Spinal cord (tissue), 10 donors: Measurements from ENCODE around the gene HOXA11. TPM values are rescaled to one million over a fixed set of nuclear protein-coding genes. Genes with fewer than 3 reads are reported as not detected.

Source experiments
- DNase-seq, 6 donors: peaks; one replicate each; pipeline versions ENCODE4 v3.0.0 to v3.0.0-alpha.2; 2013 to 2015; ENCODE audit warnings: low spot score in 6 of 6, low read depth in 4 of 6
- H3K27ac ChIP-seq: one replicate; pipeline ENCODE4 v1.5.1; 2013; ENCODE audit warnings: low read depth, low read length, control low read depth
- H3K27me3 ChIP-seq: one replicate; pipeline ENCODE4 v1.6.1; 2013; ENCODE audit warnings: low read length; ENCODE audit not compliant: control insufficient read depth, insufficient read depth
- H3K36me3 ChIP-seq: one replicate; pipeline ENCODE4 v1.6.1; 2013; ENCODE audit warnings: low read length; ENCODE audit not compliant: control insufficient read depth, insufficient read depth
- H3K4me1 ChIP-seq: one replicate; pipeline ENCODE4 v1.6.1; 2013; ENCODE audit warnings: low read length; ENCODE audit not compliant: control insufficient read depth, insufficient read depth
- H3K4me3 ChIP-seq: one replicate; pipeline ENCODE4 v1.5.1; 2013; ENCODE audit warnings: low read depth, low read length, control low read depth
- H3K9me3 ChIP-seq: one replicate; pipeline ENCODE4 v1.6.1; 2013; ENCODE audit warnings: low read length; ENCODE audit not compliant: control insufficient read depth, insufficient read depth
- WGBS: methylation state at CpG from one replicate; pipeline ENCODE4 v1.1.5; 2013; ENCODE audit warnings: missing lambda C conversion rate; ENCODE audit not compliant: insufficient coverage; 5-methylcytosine and 5-hydroxymethylcytosine counted together
- polyA plus RNA-seq, 2 donors: library from polyadenylated mRNA; unstranded; fragments of 120-200 nt; gene quantifications; one replicate each; pipeline ENCODE4 v1.2.1, GENCODE V29; 2013; ENCODE audit not compliant: insufficient read length in 2 of 2
- total RNA-seq, 2 donors: library from RNA; depleted of rRNA in 1 of 2; stranded (reverse); fragments of 120-200 nt in 1 of 2; fragments of >200 nt in 1 of 2; gene quantifications; one replicate each; pipeline versions ENCODE4 v1.2.3 to v1.2.4, GENCODE V29; 2013 to 2014
- donor health status: healthy.

The HOXA11 gene
- total and polyA plus RNA-seq, 4 donors, result 0.27 to 2.2 TPM; not detected in 2

- Histone ChIP-seq H3K27me3 (peaks cover 90% of the 10 kb centered on the region), H3K27ac (peak overlapping the region; percentile 85), H3K4me3 (peak overlapping the region; percentile 4), H3K36me3 (peaks cover 9% of the 10 kb centered on the region), H3K9me3 (no peaks in the 10 kb centered on the region), H3K4me1 (peaks cover 69% of the 10 kb centered on the region)
- WGBS, result 50% methylated on average over 2 of the region's 3 CpGs
- DNase-seq, result no peak
Measured at GRCh38 chr7:27176524-27176845, 8.5 kb downstream of the HOXA11 start.

DNA sequence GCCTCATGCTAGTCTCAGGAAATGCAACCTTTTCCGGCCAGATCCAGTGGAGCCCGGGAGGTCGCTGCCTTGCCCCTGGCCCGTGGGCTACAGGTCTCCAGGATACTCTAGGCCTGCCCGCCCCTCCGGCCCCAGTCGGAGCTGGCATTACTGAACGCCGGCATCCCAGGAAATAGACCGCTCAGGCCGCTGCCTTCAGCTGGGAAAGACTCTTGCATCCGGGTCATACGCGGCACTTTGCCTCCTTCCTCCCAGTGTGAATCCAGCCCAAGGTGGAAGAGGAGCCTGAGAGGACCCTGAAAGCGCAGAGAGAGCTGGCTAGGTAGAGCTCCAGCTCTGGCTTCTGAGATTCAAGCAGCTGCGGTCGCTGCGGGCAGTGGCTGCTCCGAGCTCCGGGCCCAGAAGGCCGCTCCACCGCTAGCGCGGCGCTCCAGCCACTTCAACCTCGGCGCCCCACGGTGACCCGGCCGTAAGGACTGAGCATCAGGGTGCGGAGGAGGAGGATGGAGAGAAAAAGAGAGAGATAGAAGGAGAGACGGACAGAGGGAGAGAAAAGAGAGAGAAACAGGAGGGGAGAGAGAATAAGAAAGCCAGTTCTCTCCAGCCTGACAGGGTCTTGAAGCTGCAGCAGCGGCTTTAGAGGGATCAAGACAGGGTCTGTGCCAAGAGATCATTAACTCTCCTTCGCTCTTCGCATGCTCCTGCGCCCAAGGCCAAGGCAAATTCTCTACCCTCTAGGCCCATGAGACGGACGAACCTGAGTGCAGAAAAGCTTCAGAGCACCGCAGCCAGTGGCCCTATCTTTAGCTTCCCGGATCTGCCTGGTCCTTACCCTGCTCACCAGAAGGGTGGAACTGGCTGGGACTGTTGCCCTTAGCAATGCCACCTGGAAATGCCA lies 9.2 kb downstream of the HOXA11 start:
- Histone ChIP-seq H3K4me1 (peaks cover 72% of the 10 kb centered on the region), H3K27ac (peak overlapping the region; percentile 85), H3K4me3 (peak overlapping the region; percentile 4), H3K27me3 (peaks cover 92% of the 10 kb centered on the region), H3K9me3 (no peaks in the 10 kb centered on the region), H3K36me3 (peaks cover 12% of the 10 kb centered on the region)
- no peak for DNase-seq
- 46% methylated on average over 39 of the region's 40 CpGs for WGBS

GRCh38 chr7:27174874-27175625 lies 10.0 kb downstream of the HOXA11 start:
- Histone ChIP-seq H3K9me3 (no peaks in the 10 kb centered on the region), H3K27me3 (peaks cover 90% of the 10 kb centered on the region), H3K4me1 (peaks cover 64% of the 10 kb centered on the region), H3K27ac (peak overlapping the region; percentile 85), H3K4me3 (peak overlapping the region; percentile 4), H3K36me3 (peaks cover 12% of the 10 kb centered on the region)
- DNase-seq, result no peak
- 49% methylated on average over 9 of the region's 12 CpGs for WGBS

DNA sequence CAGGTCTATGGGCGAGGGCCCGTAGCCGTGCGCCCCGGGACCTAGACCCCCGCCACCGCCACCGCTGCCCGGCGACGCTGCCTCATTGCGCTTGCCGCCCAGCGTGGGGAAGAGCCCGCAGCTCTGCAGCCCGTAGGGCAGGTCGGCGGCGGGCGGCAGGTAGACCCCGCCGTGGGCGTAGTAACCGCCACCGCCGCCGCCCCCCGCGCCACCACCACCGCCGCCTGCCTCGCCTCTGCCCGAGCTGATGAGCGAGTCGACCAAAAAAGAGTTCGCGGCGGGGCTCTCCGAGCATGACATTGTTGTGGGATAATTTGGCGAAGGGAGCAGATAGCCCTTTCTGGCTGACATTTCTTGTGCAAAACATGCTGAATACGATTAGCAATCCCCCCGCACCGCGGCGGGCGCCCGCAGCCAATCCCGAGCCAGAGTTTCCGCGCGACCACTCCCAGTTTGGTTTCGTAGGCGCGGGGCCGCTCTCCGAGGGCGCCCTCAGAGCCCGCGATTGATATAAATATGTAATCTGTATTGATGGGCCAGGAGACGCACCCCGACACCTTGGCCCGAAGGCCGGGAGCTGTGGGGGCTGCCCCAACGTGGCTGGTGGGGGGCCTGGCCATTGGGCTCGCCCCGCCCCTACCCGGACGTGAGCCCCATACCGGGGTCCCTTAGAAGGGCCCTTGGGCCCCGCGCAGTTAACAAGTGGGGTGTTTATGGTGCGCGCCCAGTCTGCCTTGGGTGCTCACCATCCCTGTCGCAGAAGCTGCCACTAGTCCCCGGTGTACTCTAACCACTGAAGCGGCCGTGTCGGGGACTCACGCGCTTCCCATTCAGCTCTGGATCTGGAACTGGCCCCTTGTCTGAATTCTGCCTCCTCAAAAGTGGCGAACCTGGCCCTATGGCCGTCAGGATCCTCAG lies 10.8 kb downstream of the HOXA11 start, which contains the start of gene HOXA10:
Gene HOXA10 (minus strand): TSS at position 365 of the 918 bp plus-strand sequence. CDS start 14 bp downstream, at position 351.
- Histone ChIP-seq H3K4me1 (peaks cover 64% of the 10 kb centered on the region), H3K27me3 (peaks cover 88% of the 10 kb centered on the region), H3K27ac (peak within 1 kb of the TSS; percentile 99), H3K4me3 (peak within 1 kb of the TSS; percentile 63), H3K9me3 (no peaks in the 10 kb centered on the region), H3K36me3 (peaks cover 13% of the 10 kb centered on the region)
- no peak for DNase-seq
- 4% methylated on average over 82 of the region's 82 CpGs for WGBS

DNA sequence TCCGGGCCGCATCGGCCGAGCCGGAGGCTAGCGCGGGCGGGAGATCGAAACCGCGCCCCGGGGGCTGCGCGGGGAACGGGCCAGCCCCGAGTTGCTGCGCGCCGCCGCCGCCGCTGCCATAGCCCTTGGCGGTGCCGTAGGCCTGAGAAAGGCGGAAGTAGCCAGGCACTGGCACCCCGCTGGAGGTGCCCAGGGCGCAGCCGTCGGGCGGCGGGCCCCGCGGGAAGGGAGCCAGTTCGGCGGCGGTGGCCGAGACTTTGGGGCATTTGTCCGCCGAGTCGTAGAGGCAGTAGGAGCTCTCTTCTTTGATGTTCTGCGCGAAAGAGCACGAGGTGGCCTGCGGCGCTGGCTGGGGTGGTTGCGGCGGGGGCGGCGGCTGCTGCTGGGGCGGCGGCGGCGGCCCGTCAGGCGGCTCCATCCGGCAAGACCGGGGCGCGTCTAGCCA lies 11.5 kb downstream of the HOXA11 start:
- peak overlapping the region; percentile 63 for H3K4me3 ChIP-seq
- H3K27me3 ChIP-seq, result peaks cover 85% of the 10 kb centered on the region
- H3K27ac ChIP-seq, result peak overlapping the region; percentile 99
- H3K9me3 ChIP-seq, result no peaks in the 10 kb centered on the region
- H3K4me1 ChIP-seq, result peaks cover 68% of the 10 kb centered on the region
- WGBS, result under 1% methylated on average over 59 of the region's 59 CpGs
- peaks cover 17% of the 10 kb centered on the region for H3K36me3 ChIP-seq
- no peak for DNase-seq

DNA sequence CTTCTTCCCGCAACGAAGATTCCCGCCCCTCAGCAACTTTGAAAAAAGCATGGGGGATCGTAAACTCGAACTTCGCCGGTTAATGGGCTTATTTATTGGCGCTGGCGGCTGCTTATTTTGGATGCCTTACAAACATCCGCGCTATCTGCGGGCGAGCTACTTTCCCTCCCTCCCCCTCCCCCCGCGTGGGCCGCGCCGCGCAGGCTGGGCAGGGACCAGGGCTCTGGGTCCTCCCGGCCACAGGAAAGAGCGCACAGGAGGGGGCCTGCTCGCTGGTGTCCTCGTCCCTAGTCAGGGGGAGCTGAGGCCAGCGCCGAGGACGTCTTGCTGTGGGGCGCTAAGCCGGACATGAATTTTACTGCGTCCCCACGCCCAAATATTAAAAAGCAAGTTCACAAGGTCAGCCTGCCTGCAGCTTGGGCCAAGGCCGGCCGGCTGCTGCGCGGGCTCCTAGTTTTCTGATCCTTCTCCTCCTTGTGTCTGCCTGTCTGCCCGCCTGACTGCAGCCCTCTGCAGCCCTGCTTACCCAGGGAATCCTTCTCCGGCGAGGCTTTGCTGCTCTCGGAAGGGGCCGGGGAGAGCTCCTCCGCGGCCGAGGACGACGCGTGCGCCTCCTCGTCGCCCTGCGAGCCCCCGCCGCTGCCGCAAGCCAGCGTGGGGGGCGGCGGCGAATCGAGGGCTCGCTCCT lies 12.1 kb downstream of the HOXA11 start:
- Histone ChIP-seq H3K9me3 (no peaks in the 10 kb centered on the region), H3K27me3 (peaks cover 79% of the 10 kb centered on the region), H3K4me3 (peak overlapping the region; percentile 63), H3K27ac (peak overlapping the region; percentile 99), H3K4me1 (peaks cover 74% of the 10 kb centered on the region), H3K36me3 (peaks cover 17% of the 10 kb centered on the region)
- peak in 1 of 6 donors; percentile 72 for DNase-seq
- WGBS, result 1% methylated on average over 58 of the region's 58 CpGs

- Histone ChIP-seq H3K4me3 (peak overlapping the region; percentile 63), H3K27me3 (peaks cover 79% of the 10 kb centered on the region), H3K9me3 (no peaks in the 10 kb centered on the region), H3K36me3 (peaks cover 17% of the 10 kb centered on the region), H3K27ac (peak overlapping the region; percentile 99), H3K4me1 (peaks cover 72% of the 10 kb centered on the region)
- 13% methylated on average over 10 of the region's 10 CpGs for WGBS
- no peak for DNase-seq
Measured at GRCh38 chr7:27172315-27172774, 12.7 kb downstream of the HOXA11 start.

- WGBS, result 16% methylated on average over 30 of the region's 30 CpGs
- Histone ChIP-seq H3K4me3 (peak overlapping the region; percentile 63), H3K27ac (peak overlapping the region; percentile 99), H3K9me3 (no peaks in the 10 kb centered on the region), H3K36me3 (peaks cover 17% of the 10 kb centered on the region), H3K27me3 (peaks cover 79% of the 10 kb centered on the region), H3K4me1 (peaks cover 71% of the 10 kb centered on the region)
- no peak for DNase-seq
Measured at GRCh38 chr7:27171637-27172314, 13.3 kb downstream of the HOXA11 start.
